HFFc6 (cell line): Measurements from ENCODE around the gene KCNG2. TPM values are rescaled to one million over a fixed set of nuclear protein-coding genes. Genes with fewer than 3 reads are reported as not detected.

Experiments
- DNase-seq: peaks from one replicate; pipeline ENCODE4 v3.0.0-alpha.2; 2018
- H3K27ac Mint-ChIP-seq: 2 replicates; pipeline ENCODE4 v1.8.0; 2020; ENCODE audit warnings: mild to moderate bottlenecking, mixed read lengths
- H3K27me3 Mint-ChIP-seq: 2 replicates; pipeline ENCODE4 v1.8.0; 2021; ENCODE audit warnings: mild to moderate bottlenecking, moderate library complexity, mixed read lengths; ENCODE audit not compliant: insufficient read depth
- H3K36me3 Mint-ChIP-seq: 2 replicates; pipeline ENCODE4 v1.8.0; 2021; ENCODE audit warnings: low read depth, mixed read lengths
- H3K4me1 Mint-ChIP-seq: 2 replicates; pipeline ENCODE4 v1.8.0; 2020; ENCODE audit warnings: low read depth, mixed read lengths
- H3K4me3 Mint-ChIP-seq: 2 replicates; pipeline ENCODE4 v1.8.0; 2020; ENCODE audit warnings: mild to moderate bottlenecking, moderate library complexity, mixed read lengths
- H3K9me3 Mint-ChIP-seq: 2 replicates; pipeline ENCODE4 v1.8.0; 2020; ENCODE audit warnings: mild to moderate bottlenecking, mixed read lengths
- CTCF ChIP-seq: fragments of 200-600 bp; sonication (generic); IDR thresholded peaks from 2 replicates; pipeline ENCODE4 v1.5.0; 2021; ENCODE audit warnings: antibody characterized with exemption, mild to moderate bottlenecking
- total RNA-seq, 6 experiments: library from RNA; stranded (reverse); fragmentation: NEBNext Ultra II Directional; extraction: Animal tissue kit (Norgen Biotek cat#: 25700); gene quantifications; 2 replicates in 1 of 6; 3 replicates in 5 of 6; pipeline ENCODE4 v1.2.3, GENCODE V29; 2021

Gene KCNG2
- total RNA-seq, 6 experiments from 2014 or later = not detected

- no peaks in the 10 kb centered on the region for H3K4me1 Mint-ChIP-seq
- TF ChIP-seq CTCF = no peak
- H3K27ac Mint-ChIP-seq = no peak overlapping the region
- peaks cover 51% of the 10 kb centered on the region for H3K36me3 Mint-ChIP-seq
- peaks cover 9% of the 10 kb centered on the region; the same call in 1 of the 2 replicates for H3K9me3 Mint-ChIP-seq
- no peak for DNase-seq
- no peaks in the 10 kb centered on the region; the same call in 1 of the 2 replicates for H3K27me3 Mint-ChIP-seq
- no peak overlapping the region for H3K4me3 Mint-ChIP-seq
Measured at GRCh38 chr18:79910563-79911343, 113.0 kb downstream of the KCNG2 start.

- DNase-seq = no peak
- Mint-ChIP-seq H3K27me3 (no peaks in the 10 kb centered on the region; the same call in 1 of the 2 replicates), H3K9me3 (peaks cover 16% of the 10 kb centered on the region; the same call in 1 of the 2 replicates), H3K4me1 (no peaks in the 10 kb centered on the region), H3K27ac (no peak overlapping the region), H3K36me3 (peaks cover 60% of the 10 kb centered on the region), H3K4me3 (no peak overlapping the region)
- no peak for TF ChIP-seq CTCF
Measured at GRCh38 chr18:79911344-79912270, 113.9 kb downstream of the KCNG2 start.

GRCh38 chr18:79912409-79912991 lies 114.8 kb downstream of the KCNG2 start:
- no peak overlapping the region for H3K27ac Mint-ChIP-seq
- no peaks in the 10 kb centered on the region for H3K4me1 Mint-ChIP-seq
- peaks cover 66% of the 10 kb centered on the region for H3K36me3 Mint-ChIP-seq
- peaks cover 21% of the 10 kb centered on the region; the same call in 1 of the 2 replicates for H3K9me3 Mint-ChIP-seq
- no peaks in the 10 kb centered on the region; the same call in 1 of the 2 replicates for H3K27me3 Mint-ChIP-seq
- H3K4me3 Mint-ChIP-seq = no peak overlapping the region
- TF ChIP-seq CTCF = no peak
- DNase-seq = no peak

GRCh38 chr18:79912994-79913831 lies 115.5 kb downstream of the KCNG2 start:
- H3K36me3 Mint-ChIP-seq = peaks cover 66% of the 10 kb centered on the region
- 0 out of 2 replicates have a peak overlapping the region, but pooled peaks have one; percentile 18 for H3K27ac Mint-ChIP-seq
- H3K9me3 Mint-ChIP-seq = peaks cover 21% of the 10 kb centered on the region; the same call in 1 of the 2 replicates
- no peak for TF ChIP-seq CTCF
- no peaks in the 10 kb centered on the region for H3K4me1 Mint-ChIP-seq
- no peaks in the 10 kb centered on the region; the same call in 1 of the 2 replicates for H3K27me3 Mint-ChIP-seq
- no peak for DNase-seq
- no peak overlapping the region for H3K4me3 Mint-ChIP-seq
